Effector CD4-positive, alpha-beta T cell (primary cell): ENCODE measurements around the gene BSND.

Experiments
- DNase-seq: peaks from one replicate; pipeline ENCODE4 v3.0.0-alpha.2; 2020

The BSND gene

GRCh38 chr1:54976747-54977146 lies 22.0 kb upstream of the BSND start:
- no peak for DNase-seq

DNA sequence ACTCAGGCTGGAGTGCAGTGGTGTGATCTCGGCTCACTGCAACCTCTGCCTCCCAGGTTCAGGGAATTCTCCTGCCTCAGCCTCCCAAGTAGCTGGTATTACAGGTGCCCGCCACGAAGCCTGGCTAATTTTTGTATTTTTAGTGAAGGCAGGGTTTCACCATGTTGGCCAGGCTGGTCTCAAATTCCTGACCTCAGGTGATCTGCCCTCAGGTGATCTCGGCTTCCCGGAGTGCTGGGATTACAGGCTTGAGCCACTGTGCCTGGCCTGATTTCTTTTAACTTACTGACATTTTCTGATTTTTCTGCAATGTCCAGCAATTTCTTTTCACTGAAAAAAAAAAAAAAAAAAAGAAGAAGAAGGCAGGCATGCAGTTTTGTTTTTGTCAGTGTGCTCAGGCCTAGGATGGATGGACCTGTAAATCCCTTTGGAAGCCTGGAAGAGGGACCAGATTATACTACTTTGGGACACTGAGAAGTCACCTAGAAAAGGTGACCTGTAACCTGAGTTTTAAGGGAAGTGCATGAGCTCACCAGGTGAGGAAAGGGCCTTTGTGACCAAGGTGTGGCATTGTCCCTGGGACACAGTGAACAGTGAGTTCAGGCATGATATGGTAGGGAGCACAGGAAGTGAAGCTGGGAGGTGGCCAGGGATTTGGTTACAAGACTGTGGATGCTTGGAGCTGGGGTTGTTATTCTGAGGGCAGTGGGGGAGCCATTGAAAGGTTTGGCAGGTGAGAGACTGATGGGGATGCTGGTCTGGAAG lies 21.0 kb upstream of the BSND start:
- no peak for DNase-seq

GRCh38 chr1:54978528-54979326 lies 20.0 kb upstream of the BSND start:
- no peak for DNase-seq

GRCh38 chr1:54979327-54979891 lies 19.3 kb upstream of the BSND start:
- no peak for DNase-seq

DNA sequence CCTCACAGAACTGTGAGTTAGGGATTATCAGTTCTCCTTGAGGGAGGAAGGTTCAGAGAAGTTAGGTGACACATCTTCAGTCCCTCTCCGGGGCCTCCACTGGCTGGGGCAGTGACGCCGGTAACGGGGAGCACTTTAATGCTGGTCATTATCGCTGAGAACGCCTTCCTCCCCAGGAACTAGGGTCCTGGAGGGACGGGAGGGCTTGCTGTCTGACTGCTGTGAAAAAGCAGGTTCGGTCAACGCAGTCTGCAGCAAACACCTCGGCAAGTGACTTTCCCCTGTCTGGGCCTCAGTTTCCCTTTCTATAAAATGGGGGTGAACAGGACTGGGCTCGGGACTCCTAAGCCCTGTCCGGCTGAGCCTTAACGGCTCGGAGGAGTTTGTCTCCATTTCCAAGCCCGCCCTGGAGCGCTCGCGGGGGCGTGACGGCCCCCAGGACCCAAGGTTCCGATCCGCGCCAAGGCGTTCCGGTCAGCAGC lies 18.6 kb upstream of the BSND start:
- no peak for DNase-seq

DNA sequence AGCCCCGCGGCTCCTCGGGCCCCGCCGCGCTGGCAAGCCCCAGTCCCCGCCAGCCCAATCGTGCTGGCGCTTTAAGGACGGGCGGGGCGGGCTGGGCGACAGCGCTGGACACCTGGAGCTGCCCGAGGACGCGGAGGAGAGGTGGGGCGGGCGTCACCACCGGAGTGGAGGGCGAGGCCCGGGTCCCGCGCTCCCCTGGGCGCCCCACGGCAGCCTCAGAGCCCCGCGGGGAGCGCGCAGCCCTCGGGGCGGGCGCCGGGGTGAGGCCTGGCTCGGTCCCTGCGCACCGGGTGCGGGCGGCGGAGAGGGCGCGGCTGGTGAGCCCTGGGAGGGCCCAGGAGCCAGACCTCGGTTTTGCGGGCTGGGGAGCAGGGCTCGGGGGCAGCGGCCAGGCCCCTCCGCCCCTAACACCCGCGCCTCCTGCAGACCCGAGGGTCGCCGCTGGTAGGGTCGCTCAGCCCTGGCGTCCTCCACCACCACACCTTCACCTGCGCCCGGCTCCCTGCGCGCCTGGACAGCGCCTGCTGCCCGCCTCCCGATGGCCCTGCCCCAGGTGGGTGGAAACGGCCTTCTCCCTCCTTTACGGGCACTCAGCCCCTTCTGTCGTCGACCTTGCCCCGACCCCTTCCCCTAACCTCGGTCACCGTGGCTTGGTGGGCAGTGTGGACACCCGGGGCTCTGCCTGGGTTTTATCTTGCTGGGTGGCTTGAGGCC lies 18.0 kb upstream of the BSND start, which contains the start of gene TMEM61:
Gene TMEM61 (plus strand): TSS at position 101 of the 714 bp plus-strand sequence. CDS start 438 bp downstream, at position 539.
- no peak for DNase-seq

DNA sequence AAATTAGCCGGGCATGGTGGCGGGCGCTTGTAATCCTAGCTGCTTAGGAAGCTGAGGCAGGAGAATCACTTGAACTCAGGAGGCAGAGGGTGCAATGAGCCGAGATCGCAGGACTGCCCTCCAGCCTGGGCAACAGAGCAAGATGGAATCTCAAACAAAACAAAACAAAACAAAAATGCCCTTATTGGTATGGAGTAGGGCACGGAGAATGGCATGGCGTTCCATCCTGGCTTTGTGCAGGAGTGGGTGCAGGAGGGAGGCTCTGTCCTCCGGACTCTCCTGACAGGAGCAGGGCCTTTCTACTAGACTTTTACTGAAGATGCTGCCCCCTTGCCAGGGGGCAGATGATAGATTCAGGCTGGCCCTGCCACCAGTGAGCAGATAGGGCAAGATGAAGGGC lies 17.3 kb upstream of the BSND start:
- no peak for DNase-seq

DNA sequence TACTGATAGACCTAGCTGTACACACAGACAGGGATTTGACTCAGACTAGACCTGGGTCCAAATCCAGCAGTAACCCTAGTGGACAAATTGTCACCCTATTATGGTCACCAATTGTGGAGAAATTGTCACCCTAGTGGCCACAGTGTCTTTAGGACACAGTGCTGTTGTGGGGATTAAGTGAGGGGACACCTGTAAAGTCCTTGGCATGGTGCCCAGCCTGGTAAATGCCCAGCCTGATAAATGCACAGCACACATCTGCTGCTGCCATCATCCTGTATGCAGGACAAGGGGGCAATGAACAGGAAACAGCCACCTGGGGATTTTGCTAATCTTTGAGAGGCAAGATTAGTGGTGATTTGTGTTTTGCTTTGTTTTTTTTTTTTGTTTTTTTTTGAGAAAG lies 16.0 kb upstream of the BSND start:
- DNase-seq, result no peak

DNA sequence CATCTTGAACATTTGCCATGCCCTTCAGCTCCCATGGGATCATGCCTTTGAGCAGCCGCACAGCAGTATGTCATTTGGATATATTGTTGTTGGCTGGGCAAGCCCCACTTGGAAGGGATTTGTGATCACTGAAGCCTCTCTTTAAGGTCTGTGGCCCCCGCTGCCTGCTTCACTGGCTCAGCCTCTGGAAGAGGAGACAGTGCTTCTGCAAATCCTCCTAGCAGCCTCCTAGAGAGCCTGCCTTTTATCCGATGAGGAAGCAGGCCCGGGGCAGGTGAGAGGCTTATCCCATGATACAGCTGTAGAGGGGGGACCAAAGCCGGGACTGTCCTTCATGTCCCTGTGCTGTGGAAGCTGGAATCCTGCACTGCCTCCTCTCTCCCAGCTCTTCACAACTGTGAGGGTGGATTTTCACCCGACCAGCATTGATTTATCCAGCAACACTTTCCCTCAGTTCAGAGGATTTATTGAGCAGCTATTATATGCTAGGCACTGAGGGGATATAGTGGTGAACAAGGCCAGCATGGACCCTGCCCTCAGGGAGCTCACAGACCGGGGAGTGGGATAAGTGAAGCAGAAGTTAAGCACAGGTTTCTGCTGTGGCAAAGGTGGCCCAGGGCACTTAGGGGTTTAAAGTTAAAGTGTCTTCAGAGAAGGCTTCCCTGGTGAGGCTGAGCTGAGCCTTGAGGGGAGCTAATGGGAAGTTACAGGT lies 14.4 kb upstream of the BSND start:
- DNase-seq, result no peak

DNA sequence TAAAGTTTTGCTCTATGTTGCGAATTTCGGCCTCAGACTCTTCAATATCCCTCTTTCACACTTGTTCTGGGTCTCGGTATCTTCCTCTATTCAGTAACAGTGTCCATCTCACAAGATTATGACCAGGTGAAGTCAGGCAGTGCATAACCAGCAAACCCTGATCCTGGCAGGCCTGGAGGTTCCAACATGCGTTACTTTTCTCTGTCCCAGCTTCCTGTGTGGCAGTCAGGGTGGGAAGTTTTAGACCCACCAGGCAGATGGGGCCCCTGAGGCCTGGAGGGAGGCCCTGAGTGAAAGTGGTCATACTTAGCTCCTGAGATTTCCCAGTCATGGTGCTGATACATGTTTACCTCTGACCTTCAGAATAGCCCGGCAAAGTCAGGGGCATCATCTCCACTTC lies 13.2 kb upstream of the BSND start:
- no peak for DNase-seq

GRCh38 chr1:54986025-54986424 lies 12.7 kb upstream of the BSND start:
- no peak for DNase-seq

DNA sequence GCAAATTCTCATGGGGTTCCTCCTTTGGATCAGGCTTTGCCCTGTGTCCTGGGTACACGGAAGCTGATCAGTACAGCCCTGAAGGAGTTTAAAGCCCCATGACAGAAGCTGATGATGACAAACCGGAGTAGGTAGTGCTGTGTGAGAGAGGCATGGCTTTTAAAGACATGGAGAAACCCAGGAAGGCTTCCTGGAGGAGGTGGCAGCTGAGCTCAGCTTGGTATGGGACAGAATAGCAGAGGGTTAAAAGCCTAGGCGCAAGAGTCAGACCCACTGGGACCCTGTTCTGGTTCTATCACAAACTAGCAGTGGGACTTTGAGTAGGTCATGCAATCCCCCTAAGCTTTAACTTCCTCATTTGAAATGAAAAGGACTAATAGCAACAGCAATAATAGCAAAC lies 12.2 kb upstream of the BSND start:
- no peak for DNase-seq

- DNase-seq, result no peak
Measured at GRCh38 chr1:54987427-54987826, 11.3 kb upstream of the BSND start.

- DNase-seq, result no peak
Measured at GRCh38 chr1:54987919-54988705, 10.6 kb upstream of the BSND start.

- DNase-seq, result no peak
Measured at GRCh38 chr1:54988975-54989374, 9.8 kb upstream of the BSND start.

GRCh38 chr1:54989473-54989872 lies 9.3 kb upstream of the BSND start:
- no peak for DNase-seq

DNA sequence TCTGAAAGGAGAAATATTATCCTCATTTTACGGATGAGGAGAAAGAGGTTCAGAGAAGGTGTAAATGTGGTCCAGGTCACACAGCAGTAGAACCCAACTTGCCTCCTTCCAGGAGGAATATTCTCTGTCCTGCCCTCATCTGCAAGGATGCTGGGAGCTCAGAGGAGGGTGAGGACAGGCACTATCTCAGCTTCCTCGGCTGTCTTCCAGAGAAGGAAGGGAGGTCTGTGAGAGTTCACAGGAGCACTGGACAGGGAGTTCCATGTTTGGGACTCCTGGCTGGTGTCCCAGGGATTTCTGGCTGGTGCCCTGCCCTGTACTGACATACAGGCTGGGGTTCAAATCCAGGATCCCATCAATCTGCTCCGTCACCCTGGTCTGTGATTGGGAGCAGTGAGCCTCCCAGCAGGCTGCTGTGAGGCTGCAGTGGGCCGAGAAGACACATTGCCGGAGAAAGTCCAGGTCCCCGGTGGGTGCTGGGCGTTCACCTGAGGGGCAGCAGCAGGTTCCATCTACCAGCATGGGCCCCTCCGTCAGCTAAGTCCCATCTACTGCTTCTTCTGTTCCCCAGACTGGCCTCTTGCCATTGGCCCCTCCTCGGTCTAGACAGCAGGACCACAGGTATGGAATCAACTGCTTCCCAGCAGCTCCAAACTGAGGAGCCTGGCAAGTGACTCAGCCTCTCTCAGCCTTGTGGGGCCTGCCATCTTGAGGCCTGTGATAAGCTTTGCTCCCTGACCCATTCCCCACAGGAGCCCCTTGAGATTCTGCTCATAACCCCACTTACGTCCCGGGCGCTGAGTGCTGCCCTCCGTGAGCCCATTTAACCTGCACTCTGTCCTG lies 8.5 kb upstream of the BSND start:
- DNase-seq, result no peak

- DNase-seq, result no peak
Measured at GRCh38 chr1:54990916-54991315, 7.8 kb upstream of the BSND start.

- no peak for DNase-seq
Measured at GRCh38 chr1:54991939-54992338, 6.8 kb upstream of the BSND start.

GRCh38 chr1:54993140-54993539 lies 5.6 kb upstream of the BSND start:
- DNase-seq, result no peak
